HG03060 (cell line): ENCODE measurements around the gene APOM.

ENCODE experiments used
- ATAC-seq: cut with Tn5 transposase; IDR thresholded peaks from one replicate; pipeline ENCODE4 v1.9.1; 2021; ENCODE audit warnings: low read depth, moderate number of reproducible peaks; ENCODE audit not compliant: unreplicated experiment

The APOM gene

GRCh38 chr6:31655349-31656237 is at the start of gene APOM:
TSS of gene APOM (plus strand) at chr6:31655894. CDS start at chr6:31655967, 73 bp downstream.
- ATAC-seq = no peak

- ATAC-seq = no peak
Observed at GRCh38 chr6:31607317-31607716, 48.4 kb upstream of the APOM start.

- ATAC-seq = no peak
Observed at GRCh38 chr6:31609519-31610406, 45.9 kb upstream of the APOM start.

GRCh38 chr6:31610968-31611367 is 44.7 kb upstream of the APOM start:
- ATAC-seq = no peak

GRCh38 chr6:31614075-31614619 is 41.5 kb upstream of the APOM start:
- no peak for ATAC-seq

- ATAC-seq = no peak
Observed at GRCh38 chr6:31614684-31615578, 40.8 kb upstream of the APOM start, which contains the start of gene AIF1. TSS of gene AIF1 (plus strand) at chr6:31615234. CDS start at chr6:31615330, 96 bp downstream.

GRCh38 chr6:31615748-31616147 is 39.9 kb upstream of the APOM start:
- ATAC-seq = no peak

GRCh38 chr6:31617010-31617409 is 38.7 kb upstream of the APOM start:
- no peak for ATAC-seq

GRCh38 chr6:31619805-31620585 is 35.7 kb upstream of the APOM start:
- ATAC-seq = peak; percentile 70

- ATAC-seq = peak; percentile 13
Observed at GRCh38 chr6:31620586-31621319, 34.9 kb upstream of the APOM start, which contains the start of gene PRRC2A. TSS of gene PRRC2A (plus strand) at chr6:31620715. CDS start at chr6:31622790, 2,075 bp downstream.

GRCh38 chr6:31621320-31621939 is 34.3 kb upstream of the APOM start:
- ATAC-seq = no peak

- ATAC-seq = no peak
Observed at GRCh38 chr6:31621991-31622390, 33.7 kb upstream of the APOM start.

GRCh38 chr6:31622684-31623091 is 33.0 kb upstream of the APOM start:
- no peak for ATAC-seq

- no peak for ATAC-seq
Observed at GRCh38 chr6:31624070-31624469, 31.6 kb upstream of the APOM start.

- ATAC-seq = no peak
Observed at GRCh38 chr6:31626952-31627351, 28.7 kb upstream of the APOM start.

- ATAC-seq = no peak
Observed at GRCh38 chr6:31627690-31628287, 27.9 kb upstream of the APOM start.

- ATAC-seq = no peak
Observed at GRCh38 chr6:31629014-31629413, 26.7 kb upstream of the APOM start.
